ENCODE measurements around the gene SMTNL2. TPM values are rescaled to one million over a fixed set of nuclear protein-coding genes. Genes with fewer than 3 reads are reported as not detected.
"Not testable (repeated sequence)": the region's sequence is repeated elsewhere in the genome, so short reads cannot be mapped to it uniquely, and the experiment has no call there.

SMTNL2 gene
- total RNA-seq, 1 donor from 2014 or later: 74.1 TPM

DNA sequence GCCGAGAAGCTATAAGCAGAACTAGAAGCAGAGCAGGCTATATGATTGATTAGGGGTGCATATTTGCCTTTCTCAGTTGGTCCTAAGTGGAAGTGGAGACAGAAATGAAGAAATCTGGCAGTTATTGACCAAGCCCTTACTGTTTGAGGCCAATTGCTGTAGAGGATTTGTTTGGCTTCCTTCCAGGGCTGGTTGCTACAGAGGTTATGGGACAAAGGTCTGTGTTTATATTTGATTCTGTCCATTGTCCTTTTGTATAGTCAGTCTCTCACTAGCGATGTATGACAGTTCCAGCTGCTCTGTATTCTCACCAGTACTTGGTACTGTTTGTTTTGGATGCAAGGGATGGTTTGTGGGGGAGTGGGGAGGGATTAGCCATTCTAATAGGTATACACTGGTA lies 64.4 kb downstream of the SMTNL2 start:
- Histone ChIP-seq H3K4me3 (ENCODE audit: low read length in 3 of 3) (no peak overlapping the region), H3K36me3 (ENCODE audit: control insufficient read depth in 3 of 3, insufficient read depth in 3 of 3, low read length in 3 of 3) (no peaks in the 10 kb centered on the region), H3K27me3 (ENCODE audit: control insufficient read depth in 3 of 3, insufficient read depth in 3 of 3, low read length in 3 of 3) (peaks cover 15 to 27% (median 23%) of the 10 kb centered on the region in 3 donors), H3K27ac (ENCODE audit: low read depth, low read length) (no peak overlapping the region), H3K9me3 (ENCODE audit: control insufficient read depth in 3 of 3, low read length in 3 of 3) (no peaks in the 10 kb centered on the region), H3K4me1 (ENCODE audit: control insufficient read depth in 3 of 3, insufficient read depth in 3 of 3, low read length in 3 of 3) (no peaks in the 10 kb centered on the region), H3K9ac (ENCODE audit: low read depth in 1 of 3, low read length in 3 of 3) (no peak overlapping the region)

DNA sequence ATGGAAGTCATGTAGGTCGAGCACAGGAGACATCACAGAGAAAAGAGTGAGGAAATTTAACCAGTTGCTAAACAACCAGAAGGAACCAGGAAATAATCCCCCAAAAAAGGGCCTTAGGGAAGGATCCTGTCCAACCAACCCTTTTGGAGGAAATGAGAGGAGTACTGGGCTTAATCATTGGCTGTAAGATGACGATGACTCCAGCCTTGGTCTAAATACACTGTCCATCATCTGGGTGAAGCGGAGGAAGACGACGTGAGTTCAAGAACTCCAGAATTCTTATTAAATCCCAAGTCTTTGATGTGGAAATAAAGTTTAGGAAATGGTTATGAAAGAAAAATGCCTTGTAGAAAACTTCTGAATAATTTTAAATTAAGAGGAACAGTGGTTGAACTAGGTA lies 68.7 kb downstream of the SMTNL2 start:
- H3K27ac ChIP-seq (ENCODE audit: low read depth, low read length): no peak overlapping the region
- H3K36me3 ChIP-seq (ENCODE audit: control insufficient read depth in 3 of 3, insufficient read depth in 3 of 3, low read length in 3 of 3): no peaks in the 10 kb centered on the region
- H3K9ac ChIP-seq (ENCODE audit: low read depth in 1 of 3, low read length in 3 of 3): no peak overlapping the region
- H3K27me3 ChIP-seq (ENCODE audit: control insufficient read depth in 3 of 3, insufficient read depth in 3 of 3, low read length in 3 of 3): peaks cover 6 to 10% (median 7%) of the 10 kb centered on the region in 3 donors
- H3K4me1 ChIP-seq (ENCODE audit: control insufficient read depth in 3 of 3, insufficient read depth in 3 of 3, low read length in 3 of 3): no peaks in the 10 kb centered on the region
- H3K4me3 ChIP-seq (ENCODE audit: low read length in 3 of 3): no peak overlapping the region
- no peaks in the 10 kb centered on the region for H3K9me3 ChIP-seq (ENCODE audit: control insufficient read depth in 3 of 3, low read length in 3 of 3)

DNA sequence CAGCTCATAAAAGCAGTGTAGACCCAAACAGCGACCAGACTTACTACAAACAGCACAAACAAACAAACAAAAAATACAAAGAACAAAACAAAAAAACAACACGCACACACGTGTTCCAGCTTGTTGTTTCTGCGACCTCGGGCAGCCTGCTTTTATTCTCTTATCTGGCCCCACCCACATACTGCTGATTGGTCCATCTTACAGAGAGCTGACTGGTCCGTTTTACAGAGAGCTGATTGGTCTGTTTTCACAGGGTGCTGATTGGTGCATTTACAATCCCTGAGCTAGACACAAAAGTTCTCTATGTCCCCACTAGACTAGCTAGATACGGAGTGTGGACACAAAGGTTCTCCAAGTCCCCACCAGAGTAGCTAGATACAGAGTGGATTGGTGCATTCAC lies 71.6 kb downstream of the SMTNL2 start:
- peaks cover 7 to 11% (median 10%) of the 10 kb centered on the region in 3 donors for H3K27me3 ChIP-seq (ENCODE audit: control insufficient read depth in 3 of 3, insufficient read depth in 3 of 3, low read length in 3 of 3)
- not testable (repeated sequence) for H3K9ac ChIP-seq (ENCODE audit: low read depth in 1 of 3, low read length in 3 of 3); H3K36me3 ChIP-seq (ENCODE audit: control insufficient read depth in 3 of 3, insufficient read depth in 3 of 3, low read length in 3 of 3); H3K9me3 ChIP-seq (ENCODE audit: control insufficient read depth in 3 of 3, low read length in 3 of 3); H3K4me3 ChIP-seq (ENCODE audit: low read length in 3 of 3); H3K27ac ChIP-seq (ENCODE audit: low read depth, low read length); H3K4me1 ChIP-seq (ENCODE audit: control insufficient read depth in 3 of 3, insufficient read depth in 3 of 3, low read length in 3 of 3)

DNA sequence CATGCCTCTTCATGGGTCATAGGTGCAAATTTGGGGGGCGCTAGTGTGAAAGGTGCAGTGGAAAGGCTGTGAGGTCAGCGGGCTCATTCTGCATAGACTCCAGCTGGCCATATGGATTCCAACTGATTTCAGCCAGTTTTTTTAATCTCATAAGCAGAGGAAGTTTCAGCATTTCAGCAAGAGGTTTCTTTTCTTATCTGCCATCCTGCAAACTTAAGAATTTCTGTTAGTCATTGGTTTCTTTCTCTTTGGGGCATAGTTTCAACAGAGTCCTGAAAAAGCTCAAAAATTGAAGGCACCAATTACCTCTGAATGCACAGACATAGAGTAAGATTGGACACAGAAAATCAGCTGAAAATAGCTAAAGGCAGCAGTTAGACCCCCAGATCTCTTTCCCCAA lies 73.3 kb downstream of the SMTNL2 start:
- no peaks in the 10 kb centered on the region for H3K4me1 ChIP-seq (ENCODE audit: control insufficient read depth in 3 of 3, insufficient read depth in 3 of 3, low read length in 3 of 3)
- no peak overlapping the region for H3K9ac ChIP-seq (ENCODE audit: low read depth in 1 of 3, low read length in 3 of 3)
- peaks cover 7 to 15% (median 7%) of the 10 kb centered on the region in 3 donors for H3K27me3 ChIP-seq (ENCODE audit: control insufficient read depth in 3 of 3, insufficient read depth in 3 of 3, low read length in 3 of 3)
- H3K4me3 ChIP-seq (ENCODE audit: low read length in 3 of 3): no peak overlapping the region
- no peak overlapping the region for H3K27ac ChIP-seq (ENCODE audit: low read depth, low read length)
- H3K36me3 ChIP-seq (ENCODE audit: control insufficient read depth in 3 of 3, insufficient read depth in 3 of 3, low read length in 3 of 3): no peaks in the 10 kb centered on the region
- H3K9me3 ChIP-seq (ENCODE audit: control insufficient read depth in 3 of 3, low read length in 3 of 3): no peaks in the 10 kb centered on the region

Small RNA genes within 50 kb of the gene (small RNA-seq; reads per million reads assigned to genes)
- not detected for gene RNU6-955P

Other genes with a start within 250 kb of the SMTNL2 start
- gene UBE2G1, start 217.9 kb upstream of the SMTNL2 start, total RNA-seq: 49.1 TPM
- not detected for gene SPNS3, start 150.6 kb upstream of the SMTNL2 start, total RNA-seq
- gene SPNS2, start 85.6 kb upstream of the SMTNL2 start, total RNA-seq: 2.6 TPM
- gene MYBBP1A, start 29.1 kb upstream of the SMTNL2 start, total RNA-seq: 30.3 TPM
- not detected for gene GGT6, start 24.0 kb upstream of the SMTNL2 start, total RNA-seq
- 0.52 TPM for gene ALOX15, start 57.1 kb downstream of the SMTNL2 start, total RNA-seq
- gene PELP1, start 119.6 kb downstream of the SMTNL2 start, total RNA-seq: 23.5 TPM
- gene ARRB2, start 126.1 kb downstream of the SMTNL2 start, total RNA-seq: 7.3 TPM
- 6.3 TPM for gene MED11, start 146.9 kb downstream of the SMTNL2 start, total RNA-seq
- 0.52 TPM for gene ZMYND15, start 155.3 kb downstream of the SMTNL2 start, total RNA-seq
- gene CXCL16, start 155.4 kb downstream of the SMTNL2 start, total RNA-seq: 1.6 TPM
- not detected for gene TM4SF5, start 187.4 kb downstream of the SMTNL2 start, total RNA-seq
- 4.7 TPM for gene VMO1, start 201.8 kb downstream of the SMTNL2 start, total RNA-seq
- not detected for gene GLTPD2, start 204.4 kb downstream of the SMTNL2 start, total RNA-seq
- 105 TPM for gene PSMB6, start 211.6 kb downstream of the SMTNL2 start, total RNA-seq
- 9.9 TPM for gene PLD2, start 222.6 kb downstream of the SMTNL2 start, total RNA-seq
- gene MINK1, start 248.8 kb downstream of the SMTNL2 start, total RNA-seq: 13.0 TPM

Data from skeletal muscle tissue (tissue), 5 donors.